Measurements from ENCODE around the gene ADAMTSL1.

ADAMTSL1 gene

DNA sequence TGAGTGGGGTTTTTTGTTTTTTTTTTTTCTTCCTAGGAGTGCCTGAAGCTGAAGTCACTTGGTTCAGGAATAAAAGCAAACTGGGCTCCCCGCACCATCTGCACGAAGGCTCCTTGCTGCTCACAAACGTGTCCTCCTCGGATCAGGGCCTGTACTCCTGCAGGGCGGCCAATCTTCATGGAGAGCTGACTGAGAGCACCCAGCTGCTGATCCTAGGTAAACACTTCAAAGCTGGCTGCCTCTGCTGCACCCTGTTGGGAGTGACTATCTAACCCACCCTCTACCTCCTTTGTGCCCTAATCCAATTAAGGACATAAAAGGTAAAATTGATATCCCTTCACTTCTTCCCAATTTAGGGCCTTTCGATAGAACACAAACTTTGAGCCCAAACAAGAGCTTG is 352.3 kb downstream of the ADAMTSL1 start:
- TF ChIP-seq CTCF (IDR thresholded peaks at IDR 0.05; ENCODE audit: borderline replicate concordance, control extremely low read depth, extremely low read depth, insufficient read depth, missing control alignments) = no peak
- no peak for DNase-seq (ENCODE audit: low spot score)
- in situ Hi-C loops (cut with MboI; ENCODE audit: low sequenced_read_pairs, unreplicated experiment) = no loop called here

- TF ChIP-seq CTCF (IDR thresholded peaks at IDR 0.05; ENCODE audit: borderline replicate concordance, control extremely low read depth, extremely low read depth, insufficient read depth, missing control alignments) = no peak
- in situ Hi-C loops (cut with MboI; ENCODE audit: low sequenced_read_pairs, unreplicated experiment) = no loop called here
These were observed 355.1 kb downstream of the ADAMTSL1 start for GRCh38 chr9:18829066-18829465.

DNA sequence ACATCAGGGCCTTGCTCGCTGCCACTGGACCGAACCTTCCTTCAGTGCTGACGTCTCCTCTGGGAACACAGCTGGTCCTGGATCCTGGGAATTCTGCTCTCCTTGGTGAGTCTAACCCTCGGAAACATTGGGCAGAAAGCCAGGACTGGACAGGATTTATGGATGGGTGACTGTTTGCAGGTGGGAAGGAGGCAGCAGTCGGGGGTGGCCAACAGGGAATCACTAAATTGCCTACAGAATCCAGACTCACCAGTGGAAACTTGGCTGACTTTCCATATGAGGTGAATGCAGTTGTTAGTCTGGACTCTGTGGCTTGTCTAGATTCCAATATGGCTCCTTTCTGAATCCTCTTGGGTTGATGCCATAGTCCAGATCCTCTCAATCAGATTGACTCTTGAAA is 355.9 kb downstream of the ADAMTSL1 start:
- in situ Hi-C loops (cut with MboI; ENCODE audit: low sequenced_read_pairs, unreplicated experiment) = no loop called here
- no peak for DNase-seq (ENCODE audit: low spot score)

More at GRCh38 chr9:18829066-18829465, 355.1 kb downstream of the ADAMTSL1 start:
- DNase-seq (ENCODE audit: low spot score) = no peak

DNA sequence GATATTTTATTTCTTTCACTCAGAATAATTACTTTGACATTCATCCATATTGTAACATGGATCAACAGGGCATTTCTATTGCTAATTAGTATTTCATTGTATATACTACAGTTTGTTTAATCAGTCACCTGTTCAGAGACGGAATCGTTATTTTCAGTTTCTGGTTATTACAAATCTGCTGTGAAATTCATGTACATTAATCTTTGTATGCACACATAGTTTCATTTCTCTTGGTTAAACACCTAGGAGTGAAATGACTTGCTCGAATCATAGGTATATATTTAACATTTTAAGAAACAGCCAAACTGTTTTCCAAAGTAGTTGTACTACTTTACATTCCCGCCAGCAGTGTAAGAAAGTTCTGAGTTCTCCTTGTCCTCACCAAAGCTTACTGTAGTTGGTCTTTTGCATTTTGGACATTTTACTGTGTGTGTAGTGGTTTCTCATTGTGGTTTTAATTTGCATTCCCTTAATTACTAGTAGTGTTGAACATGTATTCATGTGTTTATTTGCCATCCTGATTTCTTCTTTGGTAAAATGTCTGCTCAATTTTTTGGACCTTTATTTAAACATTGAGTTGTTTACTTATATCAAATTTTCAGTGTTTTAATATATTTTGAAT is 360.9 kb downstream of the ADAMTSL1 start:
- no peak for TF ChIP-seq CTCF (IDR thresholded peaks at IDR 0.05; ENCODE audit: borderline replicate concordance, control extremely low read depth, extremely low read depth, insufficient read depth, missing control alignments)
- DNase-seq (ENCODE audit: low spot score) = no peak
- in situ Hi-C loops (cut with MboI; ENCODE audit: low sequenced_read_pairs, unreplicated experiment) = no loop called here

More for the DNA sequence above, 355.9 kb downstream of the ADAMTSL1 start:
- no peak for TF ChIP-seq CTCF (IDR thresholded peaks at IDR 0.05; ENCODE audit: borderline replicate concordance, control extremely low read depth, extremely low read depth, insufficient read depth, missing control alignments)

DNA sequence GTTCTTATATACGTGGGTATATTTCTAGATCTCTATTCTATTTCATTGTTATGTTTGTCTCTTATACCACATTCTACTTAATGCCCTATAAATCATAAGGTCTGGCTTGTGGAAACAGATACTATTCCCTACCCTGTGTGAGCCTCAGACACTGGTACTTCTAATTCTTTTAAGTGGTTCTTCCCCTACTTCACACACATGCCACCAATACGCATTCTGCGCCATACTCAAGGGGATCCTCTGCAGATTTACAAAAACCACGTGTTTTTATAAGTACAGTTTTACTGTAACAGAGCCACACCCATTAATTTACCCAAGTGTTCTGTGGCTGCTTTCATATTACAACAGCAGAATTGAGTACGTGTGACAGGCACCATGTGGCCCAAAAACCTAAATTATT is 363.4 kb downstream of the ADAMTSL1 start:
- in situ Hi-C loops (cut with MboI; ENCODE audit: low sequenced_read_pairs, unreplicated experiment) = no loop called here
- TF ChIP-seq CTCF (IDR thresholded peaks at IDR 0.05; ENCODE audit: borderline replicate concordance, control extremely low read depth, extremely low read depth, insufficient read depth, missing control alignments) = no peak
- no peak for DNase-seq (ENCODE audit: low spot score)

DNA sequence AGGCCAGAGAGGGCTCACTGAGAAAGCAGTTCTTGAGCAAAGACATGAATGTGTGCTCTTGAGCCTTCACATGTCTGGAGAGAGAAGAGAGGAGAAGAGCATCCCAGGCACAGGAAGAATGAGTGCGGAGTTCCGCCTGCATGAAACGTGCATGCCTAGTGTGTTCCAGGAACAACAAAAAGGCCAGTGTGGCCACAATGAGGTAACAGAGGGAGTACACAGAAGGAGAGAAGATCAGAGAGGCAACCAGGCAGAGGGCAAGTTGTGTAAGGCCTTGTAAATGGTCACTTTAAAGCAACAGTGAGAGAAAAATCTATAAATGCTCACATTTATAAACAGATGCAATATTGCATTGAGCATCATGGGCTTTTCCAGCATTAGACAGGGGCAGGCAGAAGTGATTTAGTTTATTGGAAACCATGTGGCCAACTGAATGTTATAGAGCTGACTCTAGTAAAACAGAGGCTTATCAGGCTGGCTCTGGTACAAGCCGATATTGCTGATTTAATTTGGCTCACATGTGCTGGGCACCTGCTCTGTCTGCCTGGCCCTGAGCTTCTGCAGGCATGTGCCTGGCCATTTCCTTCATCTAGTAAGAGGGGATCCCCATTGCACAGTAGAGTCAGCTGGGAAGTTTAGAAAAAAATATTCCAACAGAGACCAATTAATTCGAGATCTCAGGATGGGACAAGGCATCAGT is 373.8 kb downstream of the ADAMTSL1 start:
- TF ChIP-seq CTCF (IDR thresholded peaks at IDR 0.05; ENCODE audit: borderline replicate concordance, control extremely low read depth, extremely low read depth, insufficient read depth, missing control alignments) = no peak

More for the DNA sequence above, 373.8 kb downstream of the ADAMTSL1 start:
- DNase-seq (ENCODE audit: low spot score) = no peak
- in situ Hi-C loops (cut with MboI; ENCODE audit: low sequenced_read_pairs, unreplicated experiment) = no loop called here
